Neutrophil (primary cell): ENCODE measurements around the gene CTNND2.

Experiments used
- H3K27ac ChIP-seq: fragments of 200-600 bp; sonication (generic); 2 replicates; pipeline ENCODE4 v1.5.1; 2016; ENCODE audit warnings: mild to moderate bottlenecking, moderate library complexity
- H3K27me3 ChIP-seq: fragments of 200-600 bp; sonication (generic); 2 replicates; pipeline ENCODE4 v1.6.0; 2016; ENCODE audit warnings: mild to moderate bottlenecking
- H3K36me3 ChIP-seq: fragments of 200-600 bp; sonication (generic); 2 replicates; pipeline ENCODE4 v1.5.1; 2017
- H3K4me1 ChIP-seq, 2 experiments: fragments of 200-600 bp in 1 of 2; sonication (generic) in 1 of 2; 1 replicate in 1 of 2; 2 replicates in 1 of 2; pipeline versions ENCODE4 v1.5.1 to v1.6.1; 2013 to 2016; ENCODE audit warnings: low read depth in 1 of 2, low read length in 1 of 2, mild to moderate bottlenecking in 1 of 2, moderate library complexity in 1 of 2; ENCODE audit not compliant: control insufficient read depth in 1 of 2, insufficient read depth in 1 of 2
- H3K4me3 ChIP-seq, 2 experiments: fragments of 200-600 bp in 1 of 2; sonication (generic) in 1 of 2; 1 replicate in 1 of 2; 2 replicates in 1 of 2; pipeline ENCODE4 v1.5.1; 2013 to 2016; ENCODE audit warnings: low read depth in 1 of 2, low read length in 1 of 2, mild to moderate bottlenecking in 1 of 2, moderate library complexity in 1 of 2
- H3K9me3 ChIP-seq: fragments of 200-600 bp; sonication (generic); 2 replicates; pipeline ENCODE4 v1.5.1; 2016
- TF ChIP-seq, protein P1 (sequence below): fragments of 200-600 bp; sonication (generic); IDR thresholded peaks from 2 replicates; pipeline ENCODE4 v1.5.1; 2016; ENCODE audit warnings: antibody characterized with exemption

Gene CTNND2

GRCh38 chr5:11655681-11656080 is 248.6 kb downstream of the CTNND2 start:
- no peak overlapping the region for H3K27ac ChIP-seq
- no peaks in the 10 kb centered on the region for H3K4me1 ChIP-seq
- H3K27me3 ChIP-seq, result no peaks in the 10 kb centered on the region
- no peaks in the 10 kb centered on the region for H3K9me3 ChIP-seq
- no peak overlapping the region for H3K4me3 ChIP-seq
- TF ChIP-seq, protein P1, sequence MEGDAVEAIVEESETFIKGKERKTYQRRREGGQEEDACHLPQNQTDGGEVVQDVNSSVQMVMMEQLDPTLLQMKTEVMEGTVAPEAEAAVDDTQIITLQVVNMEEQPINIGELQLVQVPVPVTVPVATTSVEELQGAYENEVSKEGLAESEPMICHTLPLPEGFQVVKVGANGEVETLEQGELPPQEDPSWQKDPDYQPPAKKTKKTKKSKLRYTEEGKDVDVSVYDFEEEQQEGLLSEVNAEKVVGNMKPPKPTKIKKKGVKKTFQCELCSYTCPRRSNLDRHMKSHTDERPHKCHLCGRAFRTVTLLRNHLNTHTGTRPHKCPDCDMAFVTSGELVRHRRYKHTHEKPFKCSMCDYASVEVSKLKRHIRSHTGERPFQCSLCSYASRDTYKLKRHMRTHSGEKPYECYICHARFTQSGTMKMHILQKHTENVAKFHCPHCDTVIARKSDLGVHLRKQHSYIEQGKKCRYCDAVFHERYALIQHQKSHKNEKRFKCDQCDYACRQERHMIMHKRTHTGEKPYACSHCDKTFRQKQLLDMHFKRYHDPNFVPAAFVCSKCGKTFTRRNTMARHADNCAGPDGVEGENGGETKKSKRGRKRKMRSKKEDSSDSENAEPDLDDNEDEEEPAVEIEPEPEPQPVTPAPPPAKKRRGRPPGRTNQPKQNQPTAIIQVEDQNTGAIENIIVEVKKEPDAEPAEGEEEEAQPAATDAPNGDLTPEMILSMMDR, result no peak
- H3K36me3 ChIP-seq, result no peaks in the 10 kb centered on the region

GRCh38 chr5:11650936-11651335 is 253.3 kb downstream of the CTNND2 start:
- H3K4me1 ChIP-seq, result no peaks in the 10 kb centered on the region
- no peaks in the 10 kb centered on the region for H3K9me3 ChIP-seq
- H3K27me3 ChIP-seq, result no peaks in the 10 kb centered on the region
- H3K36me3 ChIP-seq, result no peaks in the 10 kb centered on the region
- TF ChIP-seq, protein P1, result no peak
- H3K4me3 ChIP-seq, result no peak overlapping the region
- H3K27ac ChIP-seq, result no peak overlapping the region

DNA sequence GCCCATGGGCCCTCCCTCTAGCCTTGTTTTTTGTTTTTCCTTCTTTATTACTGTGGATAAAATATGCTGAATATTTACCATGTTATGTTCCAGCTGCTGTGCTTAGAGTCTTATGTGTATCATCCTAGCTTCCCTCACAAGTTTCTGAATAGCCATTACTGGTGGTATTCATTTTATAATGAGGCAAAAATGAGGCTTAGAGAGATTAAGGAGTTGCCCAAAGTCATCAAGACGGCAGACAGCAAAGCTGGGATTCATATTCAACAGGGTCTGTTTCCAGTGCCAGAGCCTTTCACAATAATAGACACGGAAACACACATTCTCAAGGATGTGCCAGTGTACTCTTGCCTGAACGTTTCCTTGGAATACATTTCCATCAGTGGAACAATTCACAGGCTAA is 258.1 kb downstream of the CTNND2 start:
- H3K4me3 ChIP-seq, result no peak overlapping the region
- H3K9me3 ChIP-seq, result no peaks in the 10 kb centered on the region
- H3K36me3 ChIP-seq, result no peaks in the 10 kb centered on the region
- no peaks in the 10 kb centered on the region for H3K4me1 ChIP-seq
- TF ChIP-seq, protein P1, result no peak
- H3K27me3 ChIP-seq, result no peaks in the 10 kb centered on the region
- no peak overlapping the region for H3K27ac ChIP-seq

DNA sequence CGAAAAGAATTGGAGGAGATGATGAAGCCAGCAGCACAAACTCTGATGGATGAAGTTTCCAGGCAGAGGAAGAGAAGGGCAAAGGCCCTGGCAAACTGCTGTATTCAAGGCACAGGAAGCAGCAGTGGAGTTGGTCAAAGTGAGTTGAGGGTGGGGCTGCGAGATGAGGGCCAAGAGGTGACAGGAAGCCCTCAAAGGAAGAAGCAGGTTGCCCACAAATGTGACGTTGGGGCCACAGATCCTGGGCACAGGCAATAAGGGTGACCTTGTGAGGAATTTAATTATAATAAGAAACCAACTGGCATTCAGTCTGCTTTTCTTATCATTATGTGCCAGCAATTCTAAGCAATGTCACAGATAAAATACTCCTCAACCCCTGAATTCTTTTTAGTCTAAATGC is 261.8 kb downstream of the CTNND2 start:
- Histone ChIP-seq H3K9me3 (no peaks in the 10 kb centered on the region), H3K27me3 (no peaks in the 10 kb centered on the region), H3K27ac (no peak overlapping the region), H3K36me3 (no peaks in the 10 kb centered on the region), H3K4me1 (no peaks in the 10 kb centered on the region), H3K4me3 (no peak overlapping the region)
- TF ChIP-seq, protein P1, result no peak

DNA sequence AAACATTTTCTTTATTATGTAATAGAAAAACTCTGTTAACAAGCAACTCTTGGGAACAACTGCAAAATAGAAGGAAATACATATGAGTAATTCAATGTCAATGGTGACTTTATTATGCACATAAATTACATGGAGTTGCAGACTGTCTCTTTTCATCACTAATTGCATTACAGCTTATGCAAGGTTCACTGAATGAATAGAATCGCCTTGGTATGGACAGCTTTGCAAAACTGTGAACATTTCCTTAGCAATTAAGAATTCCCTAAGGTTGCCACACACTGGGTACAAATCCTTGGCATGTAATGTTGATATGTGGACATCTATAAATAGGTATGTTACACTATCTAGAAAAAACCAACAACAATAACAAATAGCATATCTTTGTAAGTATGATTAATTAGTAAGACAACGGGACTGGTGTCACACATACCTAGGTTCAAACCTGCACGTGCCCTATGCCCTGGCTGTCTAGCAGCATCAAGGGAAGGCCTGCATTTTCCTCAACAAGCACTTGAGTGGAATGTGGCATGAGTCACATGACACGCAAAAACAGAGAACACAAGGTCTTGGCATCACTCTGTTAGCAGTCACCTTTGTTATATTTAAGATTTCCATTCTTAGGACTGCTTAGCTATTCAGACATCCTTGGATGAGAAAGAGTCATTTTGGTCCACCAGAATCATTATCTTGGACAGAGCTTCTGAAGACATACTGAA is 263.9 kb downstream of the CTNND2 start:
- Histone ChIP-seq H3K36me3 (no peaks in the 10 kb centered on the region), H3K4me1 (no peaks in the 10 kb centered on the region), H3K27ac (no peak overlapping the region), H3K4me3 (no peak overlapping the region), H3K27me3 (no peaks in the 10 kb centered on the region), H3K9me3 (no peaks in the 10 kb centered on the region)
- TF ChIP-seq, protein P1, result no peak
